Suprapubic skin (tissue), 4 donors: Measurements from ENCODE around the gene HOXB2.

ENCODE experiments used
- CTCF ChIP-seq, 2 donors: fragments of 200-600 bp in 1 of 2; fragments of 450-650 bp in 1 of 2; sonication (generic) in 1 of 2; IDR thresholded peaks; one replicate each; pipeline ENCODE4 v1.5.1; 2016 to 2019; ENCODE audit warnings: antibody characterized with exemption in 2 of 2, mild to moderate bottlenecking in 1 of 2, moderate library complexity in 1 of 2
- POLR2A ChIP-seq, 2 donors: fragments of 450-650 bp; IDR thresholded peaks; one replicate each; pipeline ENCODE4 v1.6.1; 2017; ENCODE audit warnings: antibody characterized with exemption in 2 of 2, mild to moderate bottlenecking in 2 of 2, moderate library complexity in 2 of 2
- POLR2AphosphoS5 ChIP-seq, 3 donors: sonication (generic); formaldehyde crosslinking; IDR thresholded peaks; one replicate each; pipeline ENCODE4 v1.6.1; 2017; ENCODE audit warnings: antibody characterized with exemption in 3 of 3

- TF ChIP-seq POLR2A (IDR thresholded peaks at IDR 0.05): no peak
- TF ChIP-seq CTCF (IDR thresholded peaks at IDR 0.05): no peak
- TF ChIP-seq POLR2AphosphoS5 (IDR thresholded peaks at IDR 0.05): no peak
Measured at GRCh38 chr17:48592577-48592976, 47.7 kb upstream of the HOXB2 start.
